ENCODE results near the gene LYZL2.

DNA sequence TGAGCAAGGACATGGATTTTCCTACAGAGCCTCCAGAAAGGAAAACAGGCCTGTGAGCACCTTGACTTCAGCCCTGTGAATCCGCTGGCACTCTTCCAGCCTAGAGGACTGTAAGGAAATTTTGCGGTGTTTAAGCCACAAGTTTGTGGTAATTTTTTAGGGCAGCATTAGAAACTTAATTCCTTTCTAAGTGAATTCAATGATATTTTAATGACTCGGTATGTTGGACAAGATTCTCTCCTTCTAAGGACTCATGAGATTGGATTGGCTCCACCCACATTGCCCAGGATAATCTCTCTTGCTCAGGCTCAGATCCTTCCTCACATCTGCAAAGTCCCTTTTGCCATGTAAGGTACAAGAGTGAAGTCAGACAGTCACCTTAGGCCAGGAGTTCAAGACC, 4.5 kb downstream of the LYZL2 start:
- TF ChIP-seq POLR2A (IDR thresholded peaks at IDR 0.05), result no peak
- TF ChIP-seq, protein P1, sequence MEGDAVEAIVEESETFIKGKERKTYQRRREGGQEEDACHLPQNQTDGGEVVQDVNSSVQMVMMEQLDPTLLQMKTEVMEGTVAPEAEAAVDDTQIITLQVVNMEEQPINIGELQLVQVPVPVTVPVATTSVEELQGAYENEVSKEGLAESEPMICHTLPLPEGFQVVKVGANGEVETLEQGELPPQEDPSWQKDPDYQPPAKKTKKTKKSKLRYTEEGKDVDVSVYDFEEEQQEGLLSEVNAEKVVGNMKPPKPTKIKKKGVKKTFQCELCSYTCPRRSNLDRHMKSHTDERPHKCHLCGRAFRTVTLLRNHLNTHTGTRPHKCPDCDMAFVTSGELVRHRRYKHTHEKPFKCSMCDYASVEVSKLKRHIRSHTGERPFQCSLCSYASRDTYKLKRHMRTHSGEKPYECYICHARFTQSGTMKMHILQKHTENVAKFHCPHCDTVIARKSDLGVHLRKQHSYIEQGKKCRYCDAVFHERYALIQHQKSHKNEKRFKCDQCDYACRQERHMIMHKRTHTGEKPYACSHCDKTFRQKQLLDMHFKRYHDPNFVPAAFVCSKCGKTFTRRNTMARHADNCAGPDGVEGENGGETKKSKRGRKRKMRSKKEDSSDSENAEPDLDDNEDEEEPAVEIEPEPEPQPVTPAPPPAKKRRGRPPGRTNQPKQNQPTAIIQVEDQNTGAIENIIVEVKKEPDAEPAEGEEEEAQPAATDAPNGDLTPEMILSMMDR (IDR thresholded peaks at IDR 0.05), result no peak
